ENCODE measurements around the gene PBLD.
"Not testable (repeated sequence)": the region's sequence is repeated elsewhere in the genome, so short reads cannot be mapped to it uniquely, and the experiment has no call there.

The PBLD gene

GRCh38 chr10:68340358-68341080 is 7.8 kb upstream of the PBLD start:
- peak; percentile 87 for FAIRE-seq
- no peak for DNase-seq (ENCODE audit: insufficient read length, low spot score)
- no peak for TF ChIP-seq POLR2A (IDR thresholded peaks at IDR 0.05; ENCODE audit: low read depth, low read length)

GRCh38 chr10:68336754-68337351 is 4.1 kb upstream of the PBLD start:
- DNase-seq (ENCODE audit: insufficient read length, low spot score) = no peak
- TF ChIP-seq POLR2A (IDR thresholded peaks at IDR 0.05; ENCODE audit: low read depth, low read length) = no peak
- FAIRE-seq = peak; percentile 75

- TF ChIP-seq POLR2A (IDR thresholded peaks at IDR 0.05; ENCODE audit: low read depth, low read length) = no peak
- DNase-seq (ENCODE audit: insufficient read length, low spot score) = no peak
- FAIRE-seq = no peak
Measured at GRCh38 chr10:68334672-68335467, 2.1 kb upstream of the PBLD start.

- no peak for TF ChIP-seq POLR2A (IDR thresholded peaks at IDR 0.05; ENCODE audit: low read depth, low read length)
- FAIRE-seq = no peak
- no peak for DNase-seq (ENCODE audit: insufficient read length, low spot score)
Measured at GRCh38 chr10:68333440-68334431, 1.0 kb upstream of the PBLD start.

- FAIRE-seq (peak; percentile 20), DNase-seq (ENCODE audit: insufficient read length, low spot score) (no peak)
- no peak for TF ChIP-seq POLR2A (IDR thresholded peaks at IDR 0.05; ENCODE audit: low read depth, low read length)
Measured at GRCh38 chr10:68333058-68333395, 299 bp upstream of the PBLD start.

GRCh38 chr10:68331455-68332258 is 1.1 kb downstream of the PBLD start, which contains the start of gene HNRNPH3:
TSS of gene HNRNPH3 (plus strand) at chr10:68332064. CDS start at chr10:68337222, 5,158 bp downstream.
- peak; percentile 96 for FAIRE-seq
- peak; percentile 96 for TF ChIP-seq POLR2A (IDR thresholded peaks at IDR 0.05; ENCODE audit: low read depth, low read length)
- peak; percentile 95 for DNase-seq (ENCODE audit: insufficient read length, low spot score)

- DNase-seq (ENCODE audit: insufficient read length, low spot score) (no peak), FAIRE-seq (no peak)
- TF ChIP-seq POLR2A (IDR thresholded peaks at IDR 0.05; ENCODE audit: low read depth, low read length) = no peak
Measured at GRCh38 chr10:68330852-68331454, 1.8 kb downstream of the PBLD start.

GRCh38 chr10:68329506-68329861 is 3.2 kb downstream of the PBLD start:
- DNase-seq (ENCODE audit: insufficient read length, low spot score) (no peak), FAIRE-seq (no peak)
- TF ChIP-seq POLR2A (IDR thresholded peaks at IDR 0.05; ENCODE audit: low read depth, low read length) = no peak

- peak; percentile 54 for DNase-seq (ENCODE audit: insufficient read length, low spot score)
- FAIRE-seq = peak; percentile 6
- TF ChIP-seq POLR2A (IDR thresholded peaks at IDR 0.05; ENCODE audit: low read depth, low read length) = no peak
Measured at GRCh38 chr10:68327889-68328786, 4.6 kb downstream of the PBLD start.

GRCh38 chr10:68324396-68324795 is 8.3 kb downstream of the PBLD start:
- DNase-seq (ENCODE audit: insufficient read length, low spot score); FAIRE-seq: not testable (repeated sequence)

- FAIRE-seq = no peak
- no peak for DNase-seq (ENCODE audit: insufficient read length, low spot score)
- TF ChIP-seq POLR2A (IDR thresholded peaks at IDR 0.05; ENCODE audit: low read depth, low read length) = no peak
Measured at GRCh38 chr10:68318331-68319059, 14.2 kb downstream of the PBLD start.

All from H54 (cell line).